Spleen (tissue), 11 donors: ENCODE results near the gene TRIM71. TPM values are rescaled to one million over a fixed set of nuclear protein-coding genes. Genes with fewer than 3 reads are reported as not detected.

Experiments used
- DNase-seq: peaks from one replicate; pipeline ENCODE4 v3.0.0-alpha.2; 2020
- H3K27ac ChIP-seq, 8 donors: fragments of 200-600 bp; sonication (generic) in 7 of 8; 1 replicate in 4 of 8; 2 replicates in 4 of 8; pipeline versions ENCODE4 v1.5.0 to v1.8.0; 2016 to 2021; ENCODE audit warnings: inconsistent platforms in 4 of 8, mild to moderate bottlenecking in 4 of 8, moderate library complexity in 1 of 8
- H3K27me3 ChIP-seq, 7 donors: fragments of 200-600 bp; sonication (generic) in 6 of 7; replicated peaks in 1 of 7; 1 replicate in 4 of 7; 2 replicates in 3 of 7; pipeline versions ENCODE4 v1.5.0 to v1.8.0; 2016 to 2021; ENCODE audit warnings: inconsistent platforms in 3 of 7, mild to moderate bottlenecking in 1 of 7
- H3K36me3 ChIP-seq, 6 donors: fragments of 200-600 bp; sonication (generic) in 5 of 6; 1 replicate in 4 of 6; 2 replicates in 2 of 6; pipeline versions ENCODE4 v1.5.0 to v1.8.0; 2016 to 2021; ENCODE audit warnings: inconsistent platforms in 2 of 6
- H3K4me1 ChIP-seq, 6 donors: fragments of 200-600 bp; sonication (generic) in 5 of 6; 1 replicate in 3 of 6; 2 replicates in 3 of 6; pipeline versions ENCODE4 v1.5.0 to v1.8.0; 2016 to 2021; ENCODE audit warnings: inconsistent platforms in 3 of 6
- H3K4me3 ChIP-seq, 8 donors: fragments of 200-600 bp; sonication (generic) in 7 of 8; 1 replicate in 4 of 8; 2 replicates in 4 of 8; pipeline versions ENCODE4 v1.5.0 to v1.8.0; 2016 to 2021; ENCODE audit warnings: inconsistent platforms in 4 of 8, mild to moderate bottlenecking in 4 of 8, moderate library complexity in 2 of 8
- H3K9me3 ChIP-seq, 8 donors: fragments of 200-600 bp; sonication (generic) in 7 of 8; 1 replicate in 4 of 8; 2 replicates in 4 of 8; pipeline versions ENCODE4 v1.5.0 to v1.8.0; 2016 to 2021; ENCODE audit warnings: inconsistent platforms in 4 of 8
- POLR2A ChIP-seq, 3 donors: fragments of 450-650 bp; IDR thresholded peaks; one replicate each; pipeline ENCODE4 v1.5.1; 2017; ENCODE audit warnings: antibody characterized with exemption in 3 of 3, mild to moderate bottlenecking in 1 of 3
- POLR2AphosphoS5 ChIP-seq, 3 donors: sonication (generic); formaldehyde crosslinking; IDR thresholded peaks; one replicate each; pipeline ENCODE4 v1.5.1; 2017; ENCODE audit warnings: antibody characterized with exemption in 3 of 3
- WGBS, 5 donors: extraction: QIAGEN DNeasy Blood & Tissue Kit in 3 of 5; methylation state at CpG; one replicate each; pipeline versions ENCODE4 v1.1.5 to v1.1.7; 2013 to 2018; 5-methylcytosine and 5-hydroxymethylcytosine counted together
- intact Hi-C: fragments of 100-400 bp; cut with DNase I; formaldehyde crosslinking; loops from one replicate; pipeline ENCODE4 v1.15.0; 2023; ENCODE audit warnings: low total_unique reads
- polyA plus RNA-seq, 3 donors: library from polyadenylated mRNA; stranded (reverse); fragments of 200-250 nt; gene quantifications; one replicate each; pipeline ENCODE4 v1.2.1, GENCODE V29; 2013
- total RNA-seq, 7 donors: library from RNA; depleted of rRNA in 3 of 7; stranded (reverse); fragments of >200 nt in 3 of 7; fragmentation: NEBNext Ultra II Directional in 4 of 7; extraction: Animal tissue kit (Norgen Biotek cat#: 25700) in 4 of 7; gene quantifications; one replicate each; pipeline versions ENCODE4 v1.1.0 to v1.2.1, GENCODE V29; 2016 to 2021
- TF ChIP-seq, protein P1 (sequence below), 11 experiments: fragments of 200-600 bp in 7 of 11; fragments of 450-650 bp in 4 of 11; sonication (generic) in 4 of 11; IDR thresholded peaks in 8 of 11; conservative IDR thresholded peaks in 3 of 11; 1 replicate in 7 of 11; 2 replicates in 4 of 11; pipeline versions ENCODE4 v1.4.0 to v1.8.0; 2016 to 2021; ENCODE audit warnings: antibody characterized with exemption in 11 of 11, inconsistent platforms in 4 of 11, mild to moderate bottlenecking in 1 of 11
- donor health status: healthy with polysubstance abuse.
- donor health status: DM: no; HTN: no; CAD: no; lungs with moderate emphysema.
- donor health status: DM: no; HTN: no; CAD: no.
- donor health status: Bipolar disorder and iron deficiency.
- donor health status: healthy.
- donor health status: DM: no; HTN: no; CAD: no.
- donor health status: DM: yes; HTN: yes; CAD: no.

TRIM71 gene
- total and polyA plus RNA-seq, 10 donors, result under 0.01 to 0.09 (median 0.03) TPM; not detected in 5

DNA sequence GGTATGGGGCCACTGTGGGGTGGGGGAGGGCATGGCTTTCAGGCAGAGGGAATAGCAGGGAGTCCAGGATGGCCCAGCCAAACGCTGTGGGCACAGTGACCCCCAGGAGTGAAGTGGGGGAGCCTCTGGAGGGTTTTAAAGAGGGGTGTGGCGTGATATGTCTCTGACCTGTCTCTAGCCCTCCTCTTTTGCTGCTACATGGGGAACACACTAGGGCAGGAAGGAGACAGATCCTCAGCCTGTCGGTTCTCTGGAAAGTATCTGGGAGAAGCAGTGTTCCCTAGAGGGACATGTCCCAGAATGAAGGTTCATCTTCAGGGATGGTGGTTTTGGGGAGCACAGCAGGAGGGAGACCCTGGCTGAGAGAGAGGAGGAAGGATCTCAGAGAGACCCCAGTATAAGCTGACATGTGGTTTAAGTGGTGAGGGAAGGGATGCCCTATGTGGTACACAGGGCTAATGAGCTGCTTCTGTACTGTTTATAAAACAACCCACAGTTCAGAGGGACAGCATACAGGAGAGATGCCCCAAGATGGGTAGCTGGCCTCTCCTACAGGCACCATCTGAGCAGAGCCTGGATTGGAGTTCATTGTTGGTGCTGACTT is 37.7 kb downstream of the TRIM71 start:
- no peak for DNase-seq
- no peak overlapping the region for H3K27ac ChIP-seq

DNA sequence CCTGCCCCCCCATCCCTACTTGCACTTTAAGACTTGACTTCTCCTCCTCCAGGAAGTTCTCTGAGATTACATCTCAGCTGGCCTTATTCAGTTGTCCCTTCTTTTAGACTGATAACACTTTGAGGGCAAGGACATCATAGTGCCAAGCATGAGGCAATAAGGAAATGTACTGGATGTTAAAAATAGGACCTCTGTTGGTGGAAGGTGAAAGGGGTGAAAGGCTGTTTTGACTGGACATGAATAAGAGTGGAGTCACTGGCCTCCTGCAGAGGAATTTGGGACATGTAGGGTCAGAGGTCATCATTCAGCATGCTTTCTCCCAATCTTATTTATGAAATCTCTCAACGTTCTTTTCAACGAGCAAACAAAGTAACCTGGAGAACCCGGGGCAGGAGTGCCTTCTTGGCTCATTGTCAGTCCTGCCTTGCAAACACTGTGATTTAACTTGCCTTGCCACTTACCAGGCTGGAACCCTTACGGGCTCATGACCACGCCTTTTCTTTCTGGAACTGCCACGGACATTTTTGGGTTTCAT is 38.6 kb downstream of the TRIM71 start:
- 71 to 85% (median 79%) methylated on average over 6 of the region's 6 CpGs for WGBS, 5 donors
- H3K27me3 ChIP-seq, result no peaks in the 10 kb centered on the region
- H3K27ac ChIP-seq, result no peak overlapping the region
- H3K4me1 ChIP-seq, result no peaks in the 10 kb centered on the region
- intact Hi-C loops, result no loop called here
- no peak overlapping the region for H3K4me3 ChIP-seq
- TF ChIP-seq, protein P1, sequence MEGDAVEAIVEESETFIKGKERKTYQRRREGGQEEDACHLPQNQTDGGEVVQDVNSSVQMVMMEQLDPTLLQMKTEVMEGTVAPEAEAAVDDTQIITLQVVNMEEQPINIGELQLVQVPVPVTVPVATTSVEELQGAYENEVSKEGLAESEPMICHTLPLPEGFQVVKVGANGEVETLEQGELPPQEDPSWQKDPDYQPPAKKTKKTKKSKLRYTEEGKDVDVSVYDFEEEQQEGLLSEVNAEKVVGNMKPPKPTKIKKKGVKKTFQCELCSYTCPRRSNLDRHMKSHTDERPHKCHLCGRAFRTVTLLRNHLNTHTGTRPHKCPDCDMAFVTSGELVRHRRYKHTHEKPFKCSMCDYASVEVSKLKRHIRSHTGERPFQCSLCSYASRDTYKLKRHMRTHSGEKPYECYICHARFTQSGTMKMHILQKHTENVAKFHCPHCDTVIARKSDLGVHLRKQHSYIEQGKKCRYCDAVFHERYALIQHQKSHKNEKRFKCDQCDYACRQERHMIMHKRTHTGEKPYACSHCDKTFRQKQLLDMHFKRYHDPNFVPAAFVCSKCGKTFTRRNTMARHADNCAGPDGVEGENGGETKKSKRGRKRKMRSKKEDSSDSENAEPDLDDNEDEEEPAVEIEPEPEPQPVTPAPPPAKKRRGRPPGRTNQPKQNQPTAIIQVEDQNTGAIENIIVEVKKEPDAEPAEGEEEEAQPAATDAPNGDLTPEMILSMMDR (IDR thresholded peaks at IDR 0.05 in 8 of 11, conservative IDR thresholded peaks at IDR 0.05 in 3 of 11), result no peak
- no peaks in the 10 kb centered on the region for H3K9me3 ChIP-seq
- DNase-seq, result no peak
- H3K36me3 ChIP-seq, result no peaks in the 10 kb centered on the region

More for the DNA sequence above, 37.7 kb downstream of the TRIM71 start:
- H3K9me3 ChIP-seq, result no peaks in the 10 kb centered on the region
- WGBS, 5 donors, result 72 to 90% (median 80%) methylated on average over 3 of the region's 3 CpGs
- intact Hi-C loops, result no loop called here
- no peaks in the 10 kb centered on the region for H3K27me3 ChIP-seq
- no peaks in the 10 kb centered on the region for H3K36me3 ChIP-seq
- no peaks in the 10 kb centered on the region for H3K4me1 ChIP-seq
- no peak overlapping the region for H3K4me3 ChIP-seq
- no peak for TF ChIP-seq POLR2A (IDR thresholded peaks at IDR 0.05)
- TF ChIP-seq, protein P1 (IDR thresholded peaks at IDR 0.05 in 8 of 11, conservative IDR thresholded peaks at IDR 0.05 in 3 of 11), result no peak

DNA sequence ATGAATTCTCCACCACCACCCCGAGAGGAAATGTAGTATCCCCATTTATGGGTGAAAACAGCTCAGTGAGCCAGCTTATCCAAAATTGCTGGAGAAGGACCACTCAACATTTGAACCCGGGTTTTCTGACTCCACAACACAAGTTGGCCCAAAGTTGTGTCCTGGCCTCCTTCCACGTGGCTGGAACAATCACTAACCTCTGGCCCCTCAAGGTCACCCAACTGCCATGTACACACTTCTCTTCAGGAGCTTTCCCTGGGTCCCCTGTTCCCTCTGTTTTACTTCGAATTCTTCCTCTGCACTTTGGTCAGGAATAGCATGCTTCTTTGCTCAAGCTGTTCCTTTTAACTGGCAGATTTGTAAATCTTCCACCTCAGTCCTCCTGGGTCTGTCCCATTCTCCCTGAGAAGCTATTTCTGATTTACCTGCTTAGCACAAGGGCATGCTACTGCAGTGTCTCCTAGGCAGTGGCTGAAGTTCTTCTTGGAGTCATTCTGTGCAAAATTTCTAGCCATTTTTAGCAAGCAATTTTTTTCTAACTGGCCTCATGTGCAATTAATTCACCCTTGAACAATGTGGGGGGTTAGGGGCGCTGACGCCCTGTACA is 39.2 kb downstream of the TRIM71 start:
- TF ChIP-seq POLR2AphosphoS5 (IDR thresholded peaks at IDR 0.05) (no peak), POLR2A (IDR thresholded peaks at IDR 0.05) (no peak)
- TF ChIP-seq, protein P1 (IDR thresholded peaks at IDR 0.05 in 8 of 11, conservative IDR thresholded peaks at IDR 0.05 in 3 of 11), result no peak
- Histone ChIP-seq H3K27ac (no peak overlapping the region), H3K4me3 (no peak overlapping the region), H3K4me1 (no peaks in the 10 kb centered on the region), H3K9me3 (no peaks in the 10 kb centered on the region), H3K36me3 (no peaks in the 10 kb centered on the region), H3K27me3 (no peaks in the 10 kb centered on the region)
- 67 to 85% (median 80%) methylated on average over 6 of the region's 6 CpGs for WGBS, 5 donors
- intact Hi-C loops, result no loop called here
- no peak for DNase-seq

DNA sequence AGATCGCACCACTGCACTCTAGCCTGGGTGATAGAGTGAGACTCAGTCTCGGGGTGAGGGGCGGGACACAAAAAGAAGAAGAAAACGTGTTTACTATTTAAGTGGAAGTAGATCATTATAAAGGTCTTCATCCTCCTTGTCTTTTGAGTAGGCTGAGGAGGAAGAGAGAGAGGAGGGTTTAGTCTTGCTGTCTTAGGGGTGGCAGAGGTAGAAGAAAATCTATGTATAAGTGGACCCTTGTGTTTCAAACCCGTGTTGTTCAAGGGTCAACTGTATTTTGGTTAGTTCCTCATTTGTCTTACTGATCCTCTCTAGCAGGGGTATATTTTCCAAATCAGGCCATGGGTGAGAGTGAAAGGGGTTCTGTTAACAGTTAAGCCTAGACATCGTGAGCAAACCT is 40.1 kb downstream of the TRIM71 start:
- H3K27me3 ChIP-seq, result no peaks in the 10 kb centered on the region
- H3K4me1 ChIP-seq, result no peaks in the 10 kb centered on the region
- intact Hi-C loops, result no loop called here
- H3K4me3 ChIP-seq, result no peak overlapping the region
- TF ChIP-seq, protein P1 (IDR thresholded peaks at IDR 0.05 in 8 of 11, conservative IDR thresholded peaks at IDR 0.05 in 3 of 11), result no peak
- TF ChIP-seq POLR2A (IDR thresholded peaks at IDR 0.05) (no peak), POLR2AphosphoS5 (IDR thresholded peaks at IDR 0.05) (no peak)
- no peaks in the 10 kb centered on the region for H3K9me3 ChIP-seq
- no peak for DNase-seq
- WGBS, 5 donors, result 66 to 79% (median 69%) methylated on average over 6 of the region's 6 CpGs
- no peaks in the 10 kb centered on the region for H3K36me3 ChIP-seq
- H3K27ac ChIP-seq, result no peak overlapping the region
